HG02884 (cell line): ENCODE data around the gene EFCAB3.
"Not testable (repeated sequence)": the region's sequence is repeated elsewhere in the genome, so short reads cannot be mapped to it uniquely, and the experiment has no call there.

ENCODE experiments used
- ATAC-seq: cut with Tn5 transposase; IDR thresholded peaks from one replicate; pipeline ENCODE4 v1.9.1; 2021; ENCODE audit warnings: mild to moderate bottlenecking, moderate library complexity; ENCODE audit not compliant: unreplicated experiment

EFCAB3 gene

DNA sequence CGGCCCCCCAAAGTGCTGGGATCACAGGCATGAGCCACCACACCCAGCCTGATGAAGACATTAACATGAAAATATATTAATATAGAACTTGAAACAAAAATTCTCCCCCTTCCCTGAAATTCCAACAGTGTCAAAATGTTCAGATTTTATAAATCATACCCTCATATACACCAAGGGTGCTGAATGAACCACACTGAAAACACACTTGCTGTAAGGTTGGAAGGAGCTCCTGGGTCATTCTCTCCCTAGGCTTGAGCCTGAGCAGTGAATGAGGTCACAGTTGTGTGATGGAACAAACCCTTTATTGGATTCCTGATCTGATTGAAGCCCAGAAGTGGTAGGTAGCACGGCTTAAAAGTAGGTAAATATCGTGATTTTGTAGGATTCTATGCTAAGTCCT lies at the start of gene EFCAB3:
TSS of gene EFCAB3 (plus strand) at position 301 of the 400 bp plus-strand sequence. CDS start 2,427 bp downstream, outside the sequence.
- ATAC-seq, result no peak

DNA sequence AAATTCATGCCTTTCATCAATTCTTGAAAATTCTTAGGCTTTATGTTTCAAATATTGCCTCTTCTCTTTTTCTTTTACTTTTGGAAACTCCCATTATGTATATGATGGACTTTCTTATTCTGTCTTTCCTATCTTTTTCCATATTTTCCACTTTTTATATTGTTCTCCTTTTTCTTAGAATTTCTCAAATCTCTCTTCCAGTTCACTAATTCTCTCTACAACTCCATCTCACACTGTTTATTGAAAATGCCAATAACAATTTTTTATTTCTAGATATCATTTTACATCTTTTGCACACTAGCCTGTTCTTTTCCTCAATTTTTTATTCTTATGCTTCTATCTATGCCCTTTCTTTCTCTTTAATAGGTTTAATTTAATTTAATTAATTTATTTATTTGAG lies 43.8 kb upstream of the EFCAB3 start:
- no peak for ATAC-seq

DNA sequence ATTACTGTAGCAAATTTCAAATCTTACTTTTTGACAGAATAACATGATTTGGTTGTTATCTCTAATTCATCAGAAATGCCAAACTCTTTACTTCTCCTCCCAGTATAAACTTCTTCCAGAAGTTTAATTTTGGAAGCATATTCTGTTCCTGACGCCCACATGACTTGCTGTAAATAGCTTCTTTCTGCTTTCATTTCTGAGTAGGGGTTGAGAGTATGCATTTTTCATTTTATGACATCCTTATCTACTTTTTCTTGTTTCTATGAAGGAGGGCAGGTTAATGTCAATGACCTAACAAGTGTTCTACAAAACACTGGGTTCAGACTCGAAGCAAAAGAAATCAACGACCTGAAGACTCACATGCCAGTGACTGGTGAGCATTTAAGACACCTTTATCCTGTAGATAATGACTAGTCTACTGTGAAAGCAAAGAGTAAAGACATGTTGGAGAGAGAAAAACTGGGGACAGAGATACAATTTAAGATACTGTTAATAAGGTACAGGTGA lies 36.5 kb upstream of the EFCAB3 start:
- ATAC-seq, result no peak

DNA sequence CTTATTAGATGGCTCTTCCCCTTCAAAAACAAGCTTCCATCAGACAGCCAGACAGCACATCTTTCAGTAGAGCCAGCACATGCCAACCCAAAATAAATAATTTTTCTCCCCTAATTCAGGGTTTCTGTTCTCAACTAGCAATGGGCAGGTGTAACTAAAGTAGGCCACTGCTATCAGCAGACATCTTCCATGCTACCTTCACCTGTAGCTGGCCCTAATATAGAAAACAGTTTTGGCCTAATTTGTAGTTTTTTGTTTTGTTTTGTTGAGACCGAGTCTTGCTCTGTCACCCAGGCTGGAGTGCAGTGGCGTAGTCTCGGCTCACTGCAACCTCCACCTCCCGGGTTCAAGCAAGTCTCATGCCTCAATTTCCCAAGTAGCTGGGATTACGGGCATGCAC lies 29.2 kb upstream of the EFCAB3 start:
- no peak for ATAC-seq

DNA sequence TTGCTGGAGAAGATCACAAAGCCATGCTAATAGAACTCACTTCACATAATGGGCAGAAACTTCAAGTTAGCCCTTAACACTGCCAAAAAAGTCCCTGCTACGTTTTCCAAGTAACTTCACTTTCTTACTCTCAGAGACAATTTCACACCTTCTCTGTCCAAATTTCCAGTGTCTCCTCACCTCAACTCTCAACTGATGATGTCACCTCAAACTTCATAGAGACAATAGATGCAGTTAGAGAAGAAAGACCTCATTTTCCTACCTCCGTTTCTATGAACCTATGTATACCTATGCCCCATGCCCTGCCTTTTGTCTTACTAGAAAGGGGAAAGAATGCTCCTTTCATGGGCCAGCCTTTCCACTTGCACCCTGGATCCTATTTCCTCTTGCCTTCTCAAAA lies 14.2 kb upstream of the EFCAB3 start:
- ATAC-seq, result no peak

DNA sequence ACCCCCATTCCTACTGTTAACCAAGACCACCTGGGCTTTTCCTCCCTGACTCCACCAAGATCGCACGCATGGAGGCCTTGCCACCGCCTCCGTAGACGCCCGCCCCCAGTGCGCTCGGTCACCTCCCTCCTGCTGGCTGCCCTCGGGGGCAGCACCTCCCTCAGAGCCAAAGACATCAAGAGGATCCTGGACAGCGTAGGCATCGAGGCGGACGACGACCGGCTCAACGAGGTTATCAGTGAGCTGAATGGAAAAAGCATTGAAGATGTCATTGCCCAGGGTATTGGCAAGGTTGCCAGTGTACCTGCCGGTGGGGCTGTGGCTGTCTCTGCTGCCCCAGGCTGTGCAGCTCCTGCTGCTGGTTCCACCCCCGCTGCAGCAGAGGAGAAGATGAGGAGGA lies 1.2 kb downstream of the EFCAB3 start:
- ATAC-seq, result no peak

DNA sequence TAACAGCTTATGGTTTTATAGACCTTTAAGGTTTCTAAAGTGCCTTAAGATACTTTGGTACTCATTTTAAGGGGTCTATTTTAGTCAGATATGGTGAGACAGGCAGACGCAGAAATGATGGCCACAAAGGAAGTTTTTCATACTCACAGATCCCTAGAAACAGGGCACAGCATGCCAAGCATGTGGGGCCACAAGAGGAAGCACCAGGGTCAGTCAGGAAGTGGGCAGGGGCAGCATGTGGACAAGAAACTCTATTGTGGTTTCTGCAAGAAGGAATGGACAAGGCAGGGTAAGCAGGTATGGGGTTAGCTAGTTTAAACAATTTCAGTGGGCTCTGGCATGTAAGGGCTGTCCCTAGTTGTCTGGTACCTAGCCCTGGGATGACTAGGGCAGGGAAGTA lies 8.5 kb downstream of the EFCAB3 start:
- no peak for ATAC-seq

DNA sequence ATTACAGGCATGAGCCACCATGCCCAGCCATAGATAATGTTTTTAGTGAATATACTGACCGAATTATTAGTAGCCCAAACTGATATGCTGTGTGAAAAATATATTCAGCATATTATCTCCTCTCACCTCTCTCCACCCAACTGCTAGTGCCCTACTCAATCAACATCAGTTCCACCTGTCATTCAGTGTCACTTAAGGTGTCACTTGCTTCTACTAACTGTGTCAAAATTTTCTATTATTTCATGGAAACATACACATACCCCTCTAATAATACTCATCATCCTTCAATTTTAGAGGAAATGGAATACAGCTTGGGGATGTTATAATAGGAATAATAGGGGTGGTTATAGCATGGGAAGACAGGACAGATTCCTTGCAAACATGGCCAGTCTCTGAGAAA lies 12.6 kb downstream of the EFCAB3 start:
- ATAC-seq, result no peak

DNA sequence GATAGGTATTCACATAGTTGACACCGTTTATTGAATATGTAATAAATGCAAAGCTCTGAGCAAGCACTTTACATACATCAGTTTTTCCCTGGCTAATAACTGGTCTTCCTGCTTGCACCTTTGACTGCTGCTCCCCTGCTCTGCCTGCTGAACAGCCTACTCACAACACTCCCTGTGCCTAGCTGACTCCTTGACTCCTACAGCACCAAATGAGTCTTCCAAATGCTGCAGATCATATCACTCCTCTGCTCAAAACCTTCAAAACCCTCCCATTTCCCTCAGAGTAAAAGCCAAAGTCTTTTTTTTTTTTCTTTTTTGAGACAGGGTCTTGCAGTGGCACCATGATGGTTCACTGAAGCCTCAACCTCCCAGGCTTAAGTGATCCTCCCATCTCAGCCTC lies 18.5 kb downstream of the EFCAB3 start:
- no peak for ATAC-seq

DNA sequence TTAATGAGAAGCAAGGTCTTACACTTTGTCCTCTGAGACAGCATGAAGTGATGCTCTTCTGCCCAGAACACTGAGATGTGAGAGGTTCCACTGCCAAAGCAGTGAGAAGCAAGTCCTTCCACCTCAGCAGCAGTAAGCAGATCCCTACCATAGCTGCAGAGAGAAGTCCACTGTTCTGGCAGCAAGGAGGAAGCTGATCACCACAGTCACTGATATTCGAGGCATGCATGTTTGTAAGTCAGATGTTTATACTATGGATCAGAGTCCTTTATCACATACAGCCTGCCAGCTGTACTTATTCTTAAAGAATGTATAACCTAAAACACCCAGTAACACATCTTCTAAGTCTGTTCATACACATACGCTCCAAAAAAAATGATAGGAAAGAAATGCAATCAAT lies 25.1 kb downstream of the EFCAB3 start:
- no peak for ATAC-seq

DNA sequence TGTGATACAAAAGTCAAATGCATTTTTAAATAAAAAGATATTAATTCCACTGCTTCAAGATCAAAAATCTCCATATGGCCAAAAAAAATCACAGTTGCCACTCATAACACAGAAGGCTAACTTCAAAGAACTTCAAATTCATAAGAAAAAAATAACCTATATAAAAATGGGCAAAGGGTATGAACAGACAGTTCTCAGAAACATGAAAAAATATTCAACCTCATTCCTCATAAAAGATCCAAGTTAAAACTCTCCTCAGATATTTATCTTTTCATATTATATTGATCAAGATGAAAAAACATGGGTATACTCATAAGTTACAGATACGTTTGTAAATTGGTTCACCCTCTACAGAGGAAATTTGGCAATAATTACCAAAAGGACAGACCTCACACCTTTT lies 32.7 kb downstream of the EFCAB3 start:
- not testable (repeated sequence) for ATAC-seq

DNA sequence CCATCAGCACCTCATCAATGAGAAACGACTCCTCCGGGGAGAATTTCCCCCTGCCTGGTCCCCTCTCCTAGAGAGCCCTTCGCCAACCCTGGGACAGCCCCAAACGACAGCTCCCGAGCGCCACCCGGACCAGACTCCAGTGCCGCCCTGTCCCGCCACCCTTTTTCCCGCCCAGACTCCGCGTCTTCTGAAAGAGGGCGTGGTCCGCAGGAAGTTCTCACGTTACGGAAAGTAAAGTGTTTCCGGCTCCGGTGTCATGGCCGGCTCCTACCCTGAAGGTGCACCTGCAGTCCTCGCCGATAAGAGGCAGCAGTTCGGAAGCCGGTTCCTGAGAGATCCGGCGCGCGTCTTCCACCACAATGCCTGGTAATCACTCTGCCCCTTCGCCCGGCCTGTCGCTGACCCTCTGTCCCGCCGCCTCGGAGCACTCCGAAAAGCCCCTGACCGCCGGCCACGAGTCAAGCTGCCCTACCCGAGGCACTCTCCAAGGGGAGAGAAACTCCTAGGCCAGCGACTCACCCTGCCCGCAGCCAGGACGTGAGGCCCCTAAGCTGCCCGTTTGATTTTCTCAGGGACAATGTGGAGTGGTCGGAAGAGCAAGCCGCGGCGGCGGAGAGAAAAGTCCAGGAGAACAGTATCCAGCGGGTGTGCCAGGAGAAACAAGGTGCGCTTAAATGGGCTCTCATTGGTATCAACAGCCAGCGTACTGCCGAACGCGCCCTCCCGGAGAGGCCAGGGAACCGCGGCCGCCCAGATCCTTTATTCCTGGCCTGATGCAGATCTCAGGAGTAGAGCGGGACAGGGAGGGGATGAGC lies 43.5 kb downstream of the EFCAB3 start, which contains the start of gene METTL2A:
TSS of gene METTL2A (plus strand) at position 251 of the 815 bp plus-strand sequence. CDS start at position 257, 6 bp downstream.
- peak; percentile 94 for ATAC-seq

DNA sequence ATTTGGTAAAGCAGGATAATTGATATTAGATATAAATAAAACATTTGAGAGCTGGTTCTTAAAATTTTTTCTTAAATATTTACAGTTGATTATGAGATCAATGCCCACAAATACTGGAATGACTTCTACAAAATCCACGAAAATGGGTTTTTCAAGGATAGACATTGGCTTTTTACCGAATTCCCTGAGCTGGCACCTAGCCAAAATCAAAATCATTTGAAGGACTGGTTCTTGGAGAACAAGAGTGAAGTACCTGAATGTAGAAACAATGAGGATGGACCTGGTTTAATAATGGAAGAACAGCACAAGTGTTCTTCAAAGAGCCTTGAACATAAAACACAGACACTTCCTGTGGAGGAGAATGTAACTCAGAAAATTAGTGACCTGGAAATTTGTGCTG lies 45.9 kb downstream of the EFCAB3 start:
- not testable (repeated sequence) for ATAC-seq

DNA sequence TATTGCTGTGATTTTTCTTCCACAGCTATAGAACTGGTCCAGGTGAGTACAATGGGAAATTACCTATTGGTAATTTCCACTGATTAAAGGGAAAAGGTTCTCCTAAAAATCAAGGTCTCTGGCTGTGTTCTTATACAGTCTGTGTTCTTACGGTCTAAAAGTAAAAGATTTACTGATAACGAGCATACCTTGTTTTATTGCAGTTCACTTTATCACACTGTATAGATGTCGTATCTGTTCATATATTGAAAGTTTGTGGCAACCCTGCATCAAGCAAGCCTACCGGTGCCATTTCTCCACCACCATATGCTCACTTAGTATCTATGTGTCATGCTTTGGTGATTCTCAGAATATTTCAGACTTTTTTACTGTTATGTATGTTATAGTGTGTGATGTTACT lies 54.9 kb downstream of the EFCAB3 start:
- ATAC-seq, result not testable (repeated sequence)

DNA sequence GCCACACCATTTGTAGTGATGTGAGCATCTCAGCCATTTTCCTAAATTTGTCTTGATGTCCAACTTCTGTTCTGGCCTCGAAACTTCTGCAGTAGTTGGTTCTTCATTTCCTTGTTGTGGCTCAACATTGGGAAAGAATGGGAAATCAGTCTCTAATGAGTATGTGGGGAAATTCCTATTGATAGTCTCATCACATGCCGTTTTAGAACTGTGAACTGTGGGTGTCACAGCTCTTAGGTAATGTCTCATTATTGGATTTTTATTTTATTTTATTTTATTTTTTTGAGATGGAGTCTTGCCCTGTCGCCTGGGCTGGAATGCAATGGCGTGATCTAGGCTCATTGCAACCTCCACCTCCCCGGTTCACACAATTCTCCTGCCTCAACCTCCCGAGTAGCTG lies 60.8 kb downstream of the EFCAB3 start:
- ATAC-seq, result not testable (repeated sequence)

DNA sequence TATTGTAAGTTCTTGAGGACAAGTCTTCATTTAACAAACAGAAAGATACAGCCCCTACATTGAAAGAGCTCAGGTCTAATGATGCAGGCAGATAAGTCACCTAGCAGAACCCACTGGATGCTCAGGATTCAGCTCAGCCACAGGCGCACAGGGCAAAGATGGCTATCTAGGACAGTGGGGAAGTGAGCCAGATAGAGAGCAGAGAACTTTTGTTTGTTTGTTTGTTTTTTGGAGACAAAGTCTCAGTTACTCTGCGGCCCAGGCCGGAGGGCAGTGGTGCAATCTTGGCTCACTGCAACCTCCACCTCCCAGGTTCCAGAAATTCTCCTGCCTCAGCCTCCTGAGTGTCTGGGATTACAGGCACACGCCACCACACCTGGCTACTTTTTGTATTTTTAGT lies 63.7 kb downstream of the EFCAB3 start:
- ATAC-seq, result no peak

DNA sequence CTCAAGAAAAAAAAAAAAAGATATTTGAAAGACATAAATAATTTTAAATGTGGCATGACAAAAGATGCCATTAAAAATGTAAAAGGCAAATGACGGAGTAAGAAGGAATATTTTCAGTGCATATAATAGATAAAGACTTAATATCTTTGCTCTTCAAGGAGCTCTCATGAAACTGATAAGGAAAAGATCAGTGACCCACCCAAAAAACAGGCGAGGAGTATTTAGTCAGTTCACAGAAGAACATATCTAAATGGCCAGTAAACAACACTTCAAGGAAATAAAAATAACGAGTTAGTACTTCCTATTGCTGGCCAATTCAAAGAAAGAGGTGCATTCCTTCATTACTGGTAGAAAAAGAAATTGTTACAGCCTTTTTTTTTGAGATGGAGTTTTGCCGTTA lies 65.4 kb downstream of the EFCAB3 start:
- not testable (repeated sequence) for ATAC-seq

DNA sequence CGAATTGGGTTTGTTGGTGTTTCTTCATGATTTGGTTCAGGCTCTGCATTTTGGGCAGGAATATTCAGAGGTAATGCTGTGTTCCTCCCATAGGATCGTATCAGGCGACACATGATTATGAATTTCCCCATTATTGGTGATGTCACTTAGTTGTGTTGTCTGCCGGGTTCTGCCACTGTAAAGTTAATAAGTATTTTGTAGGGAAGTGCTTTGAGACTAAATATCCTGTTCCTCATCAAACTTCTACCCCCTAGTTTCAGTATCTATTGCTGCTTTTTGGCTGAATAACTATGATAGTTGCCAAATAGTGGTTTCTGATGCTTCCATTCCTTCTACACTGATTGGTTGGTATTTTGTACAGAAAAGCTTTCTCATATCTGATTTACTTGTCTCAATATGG lies 71.8 kb downstream of the EFCAB3 start:
- not testable (repeated sequence) for ATAC-seq

DNA sequence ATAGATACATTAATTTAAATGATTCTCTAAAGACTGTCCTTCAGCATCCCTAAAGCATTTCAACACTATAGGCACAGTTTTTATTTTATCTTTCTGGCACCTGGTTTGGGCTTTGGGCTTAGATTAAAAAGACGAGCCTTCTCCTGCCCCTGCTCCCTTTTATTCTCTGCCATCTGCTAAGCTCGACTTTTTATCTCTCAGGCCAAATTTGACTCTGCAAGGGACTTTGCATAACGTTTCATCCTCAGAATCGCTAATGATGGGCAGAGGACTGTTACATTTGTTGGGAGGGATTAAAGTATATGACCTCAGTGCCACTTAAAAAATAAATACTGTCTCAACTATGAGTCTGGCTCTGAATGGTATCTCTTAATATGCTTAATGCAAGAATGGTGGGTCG lies 72.7 kb downstream of the EFCAB3 start:
- ATAC-seq, result not testable (repeated sequence)

DNA sequence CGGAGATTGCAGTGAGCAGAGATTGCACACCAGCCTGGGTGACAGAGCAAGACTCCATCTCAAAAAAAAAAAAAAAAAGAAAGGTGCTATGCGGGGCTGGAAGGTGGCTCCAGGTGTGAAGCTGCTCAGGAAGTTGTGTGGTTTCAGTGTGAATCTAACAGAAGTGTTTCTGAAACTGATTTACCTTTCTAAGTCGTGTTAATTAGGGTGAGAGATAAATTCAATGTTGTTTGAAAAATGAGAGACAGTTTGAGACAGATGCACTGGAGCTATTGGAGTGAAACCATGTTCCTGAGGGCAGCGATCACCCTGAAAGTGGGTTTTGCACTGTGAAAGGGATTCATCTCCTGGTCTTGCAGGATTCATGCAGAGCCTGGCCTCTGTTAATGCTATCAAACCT lies 73.3 kb downstream of the EFCAB3 start:
- peak; percentile 23 for ATAC-seq

DNA sequence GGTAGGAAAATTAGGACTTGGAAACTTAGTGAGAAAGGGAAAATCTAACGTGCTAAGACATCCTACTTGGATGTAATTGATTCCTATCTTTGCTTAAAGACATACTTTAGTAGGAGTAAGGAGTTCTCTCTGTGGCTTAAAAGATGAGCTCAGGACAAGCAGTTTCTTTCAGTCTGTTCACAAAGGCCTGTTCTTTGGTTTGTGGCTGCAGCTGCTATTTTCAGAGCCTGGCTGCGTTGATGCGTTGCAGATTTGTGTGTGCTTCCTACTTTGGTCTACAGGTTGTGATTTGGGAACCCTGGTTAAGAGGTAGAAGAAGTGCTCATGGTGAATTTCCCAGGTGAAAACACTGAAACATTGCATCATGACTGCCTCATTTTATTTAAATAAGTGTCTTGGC lies 73.8 kb downstream of the EFCAB3 start:
- ATAC-seq, result peak; percentile 47

DNA sequence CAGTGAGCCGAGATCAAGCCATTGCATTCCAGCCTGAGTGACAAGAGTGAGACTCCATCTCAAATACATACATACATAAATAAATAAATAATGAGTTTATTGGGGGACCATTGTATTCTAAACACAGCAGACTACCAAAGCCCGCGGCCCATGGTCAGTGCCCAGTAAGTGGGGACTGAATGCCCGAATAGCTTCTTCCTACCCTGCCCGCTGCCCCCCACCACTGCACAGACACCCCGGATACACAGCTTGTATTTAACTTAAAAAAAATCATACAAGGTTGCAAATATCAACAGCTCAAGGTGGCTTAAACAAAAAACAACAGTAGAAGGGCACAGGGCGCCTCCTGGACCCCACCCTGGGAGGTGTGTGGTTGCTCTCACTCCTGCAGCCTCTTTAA lies 75.7 kb downstream of the EFCAB3 start:
- ATAC-seq, result no peak

DNA sequence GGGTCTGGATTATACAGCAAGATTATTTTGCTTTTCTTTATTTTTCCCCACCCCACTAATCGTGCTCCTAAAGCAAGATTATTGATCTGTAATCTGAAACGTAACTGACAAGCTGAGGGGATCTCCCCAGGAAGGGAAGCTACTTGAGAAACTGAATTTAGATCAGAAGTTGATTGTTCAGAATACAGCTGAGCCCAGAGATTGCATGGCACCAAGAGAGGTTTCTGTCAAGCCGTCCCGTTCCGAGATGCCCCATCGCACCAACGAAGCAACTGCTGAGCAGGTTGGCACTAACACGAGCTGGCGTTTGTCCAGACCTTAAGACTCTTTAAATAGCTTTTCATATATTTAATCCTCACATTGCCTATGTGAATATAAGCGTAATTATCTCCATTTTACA lies 78.1 kb downstream of the EFCAB3 start:
- not testable (repeated sequence) for ATAC-seq
